CD4-positive, alpha-beta T cell treated with Interleukin-10 for 1 hour (primary cell): Measurements from ENCODE around the gene CCDC54.
"Not testable (repeated sequence)": the region's sequence is repeated elsewhere in the genome, so short reads cannot be mapped to it uniquely, and the experiment has no call there.

Experiments
- DNase-seq: peaks from one replicate; pipeline ENCODE4 v3.0.0-alpha.2; 2020

The CCDC54 gene

DNA sequence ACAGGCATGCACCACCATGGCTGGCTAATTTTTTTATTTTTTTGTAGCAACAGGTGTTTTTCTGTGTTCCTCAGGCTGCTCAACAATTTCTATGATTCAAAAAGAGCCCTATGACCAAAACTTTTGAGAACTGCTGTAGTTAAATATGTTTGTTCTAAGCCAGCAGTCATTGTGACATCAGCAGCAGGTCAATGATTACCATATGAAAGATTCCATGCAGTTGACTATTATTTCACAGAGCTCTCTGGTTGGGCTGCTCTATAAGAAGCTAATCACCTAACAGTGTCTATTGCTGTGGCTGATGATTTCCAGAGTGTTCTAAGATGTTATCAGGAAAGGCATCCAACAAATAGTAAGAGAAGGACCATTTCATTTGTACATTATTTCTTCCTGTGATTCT lies at the start of gene CCDC54:
TSS of gene CCDC54 (plus strand) at position 289 of the 400 bp plus-strand sequence. CDS start 149 bp downstream, outside the sequence.
- DNase-seq = no peak

DNA sequence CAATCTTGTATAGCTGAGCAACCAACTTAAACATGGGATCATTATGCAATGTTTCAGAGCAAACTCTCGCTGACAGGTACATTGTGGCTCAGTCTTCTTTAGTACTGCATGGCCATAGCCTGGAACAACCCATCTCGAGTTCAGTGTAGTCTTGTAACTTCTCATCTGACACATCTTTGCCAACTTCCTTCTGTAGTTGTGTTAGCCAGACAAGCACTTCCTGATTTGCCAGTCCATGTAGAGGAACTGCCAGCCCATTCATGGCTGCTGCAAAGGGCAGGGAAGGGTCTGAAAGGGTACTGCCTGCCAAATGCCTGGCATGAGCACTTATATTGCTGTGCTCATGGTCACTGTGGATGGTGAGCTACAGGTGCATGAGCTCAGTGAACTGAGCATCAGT lies 49.2 kb upstream of the CCDC54 start:
- DNase-seq = no peak

- DNase-seq = no peak
Measured at GRCh38 chr3:107329088-107329487, 48.2 kb upstream of the CCDC54 start.

GRCh38 chr3:107339690-107340089 lies 37.5 kb upstream of the CCDC54 start:
- DNase-seq = not testable (repeated sequence)

DNA sequence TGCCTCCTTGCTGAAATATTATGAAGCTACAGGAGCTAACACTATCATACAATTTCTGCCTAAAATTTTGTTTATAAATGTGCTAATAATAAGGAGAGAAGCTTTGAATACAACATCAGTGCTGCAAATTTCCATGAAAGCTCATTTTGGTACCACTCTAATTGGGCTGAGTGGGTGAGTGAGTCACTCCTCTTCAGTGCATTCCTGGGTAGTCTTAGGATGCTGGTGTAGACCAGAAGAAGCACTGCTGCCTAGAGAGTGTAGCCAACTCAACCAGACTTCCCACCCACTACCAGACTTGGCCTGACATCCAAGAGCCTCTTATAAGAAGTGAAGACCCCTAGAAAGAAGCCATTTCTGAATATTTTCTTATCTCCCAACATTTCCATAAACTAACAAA lies 32.5 kb upstream of the CCDC54 start:
- DNase-seq = no peak

GRCh38 chr3:107345822-107346405 lies 31.3 kb upstream of the CCDC54 start:
- no peak for DNase-seq

DNA sequence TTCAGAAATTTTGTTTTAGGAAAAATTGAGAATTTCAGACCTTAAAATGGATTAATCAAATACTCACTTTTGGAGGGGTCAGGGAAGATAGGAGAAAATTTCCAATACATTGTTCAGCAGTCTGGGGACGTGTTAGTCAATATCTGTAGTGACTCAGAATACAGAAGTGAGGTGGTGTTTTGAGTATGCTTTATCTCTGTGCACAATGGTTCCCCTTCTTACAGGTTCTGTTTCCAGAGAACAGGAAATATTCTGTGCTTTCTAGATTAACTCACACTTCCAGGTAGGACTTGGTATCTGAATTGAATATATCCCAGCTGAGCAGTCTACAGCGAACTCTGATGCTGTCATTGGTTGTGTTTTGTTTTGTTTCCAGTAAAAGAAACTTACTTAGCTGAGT lies 30.7 kb upstream of the CCDC54 start:
- DNase-seq = no peak

DNA sequence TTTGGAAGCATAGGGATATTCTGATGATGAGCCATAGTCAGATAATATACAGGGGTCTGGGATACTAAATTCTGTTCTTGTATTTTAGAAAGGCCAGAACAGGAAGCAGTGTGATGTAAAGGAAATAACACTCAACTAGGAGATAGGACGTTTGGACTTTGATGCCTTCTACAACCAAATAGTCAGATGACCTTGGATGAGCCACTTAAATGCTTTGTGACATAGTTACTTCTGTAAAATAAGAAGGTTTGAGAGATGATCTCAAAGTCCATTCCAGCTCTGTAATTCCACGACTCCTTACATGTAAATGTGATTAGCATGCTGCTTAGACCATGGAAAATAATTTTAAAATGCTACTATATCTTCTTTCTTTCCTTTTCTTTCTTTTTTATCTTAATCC lies 29.5 kb upstream of the CCDC54 start:
- no peak for DNase-seq

- DNase-seq = no peak
Measured at GRCh38 chr3:107356706-107357105, 20.5 kb upstream of the CCDC54 start.

GRCh38 chr3:107361633-107362032 lies 15.6 kb upstream of the CCDC54 start:
- DNase-seq = no peak

GRCh38 chr3:107365051-107365450 lies 12.2 kb upstream of the CCDC54 start:
- DNase-seq = no peak

GRCh38 chr3:107366766-107367165 lies 10.5 kb upstream of the CCDC54 start:
- no peak for DNase-seq

DNA sequence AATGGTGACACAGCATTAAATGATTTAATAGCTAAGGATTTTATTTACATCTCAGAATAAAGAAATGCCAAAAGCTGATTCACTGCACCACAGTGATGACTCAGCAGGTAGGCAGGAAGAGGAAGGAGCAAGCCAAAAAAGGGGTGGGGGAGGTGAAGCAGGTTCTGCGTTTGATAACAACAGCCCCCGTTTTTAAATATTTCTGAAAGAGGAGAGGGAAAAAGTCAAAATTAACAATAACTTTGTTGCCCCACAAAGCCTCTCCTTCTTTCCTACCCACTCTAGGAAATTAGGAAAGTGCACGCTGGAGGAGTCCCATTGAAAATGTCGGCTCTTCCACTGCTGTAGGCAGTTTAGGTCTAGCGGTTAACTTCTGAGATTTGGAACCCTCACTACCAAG lies 9.9 kb upstream of the CCDC54 start:
- no peak for DNase-seq

GRCh38 chr3:107368654-107369398 lies 8.4 kb upstream of the CCDC54 start:
- no peak for DNase-seq

DNA sequence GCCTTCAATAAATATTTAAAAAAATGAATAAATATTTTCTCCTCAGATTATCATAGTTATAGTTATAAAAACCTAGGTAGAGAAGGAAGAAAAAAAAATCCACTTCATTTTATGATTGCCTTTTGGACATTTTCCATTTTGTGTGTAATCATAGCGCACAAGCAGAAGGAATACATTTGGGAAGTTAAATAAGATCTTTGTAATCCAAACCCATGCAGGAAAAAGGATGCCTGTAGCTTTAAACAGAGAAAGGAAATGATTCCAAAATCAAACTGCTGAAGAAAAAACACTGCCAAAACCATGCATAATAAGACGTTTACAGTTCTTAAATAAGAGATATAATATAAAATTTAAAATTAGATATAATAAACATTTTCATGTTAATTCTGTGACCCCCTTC lies 7.4 kb upstream of the CCDC54 start:
- no peak for DNase-seq

GRCh38 chr3:107370907-107371306 lies 6.3 kb upstream of the CCDC54 start:
- DNase-seq = no peak

DNA sequence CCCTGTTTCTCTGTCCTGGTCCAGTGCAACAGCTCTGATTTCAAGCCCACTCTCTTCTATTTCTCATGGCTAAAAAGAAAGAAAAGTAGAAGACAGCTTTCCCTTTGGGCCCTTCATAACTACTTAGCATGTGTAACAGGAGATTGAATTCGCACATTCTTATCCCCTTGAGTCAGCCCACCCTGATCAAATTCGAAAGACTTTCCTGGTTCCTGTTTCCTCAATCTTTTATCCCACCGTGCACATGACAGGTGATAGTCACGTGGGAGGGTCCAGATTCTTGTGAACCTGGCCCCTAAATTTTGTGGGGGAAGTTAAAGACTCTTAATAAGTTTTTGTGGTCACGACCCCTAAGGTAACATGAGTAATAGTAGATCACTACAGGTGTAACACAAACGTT lies 4.7 kb upstream of the CCDC54 start:
- DNase-seq = no peak

- DNase-seq = no peak
Measured at GRCh38 chr3:107373896-107374295, 3.3 kb upstream of the CCDC54 start.

DNA sequence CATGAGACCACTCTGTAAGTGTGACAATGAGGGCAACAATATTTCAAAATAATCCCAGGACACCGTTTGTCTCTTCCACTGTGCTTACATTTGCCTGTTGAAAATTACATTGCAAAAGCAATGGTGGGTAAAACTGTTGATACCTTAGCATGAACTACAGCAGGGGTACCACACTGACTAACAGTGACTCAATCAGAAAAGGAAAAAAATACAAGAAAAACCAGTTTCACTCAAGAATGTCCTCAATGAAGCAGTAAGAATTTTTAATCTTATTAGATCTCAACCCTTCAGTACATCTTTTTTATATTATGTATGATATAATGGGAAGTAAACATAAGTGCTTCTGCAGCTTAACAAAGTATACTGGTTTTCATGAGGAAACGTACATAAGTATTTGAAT lies 1.6 kb upstream of the CCDC54 start:
- DNase-seq = no peak

- DNase-seq = no peak
Measured at GRCh38 chr3:107382631-107383030, 5.4 kb downstream of the CCDC54 start.

DNA sequence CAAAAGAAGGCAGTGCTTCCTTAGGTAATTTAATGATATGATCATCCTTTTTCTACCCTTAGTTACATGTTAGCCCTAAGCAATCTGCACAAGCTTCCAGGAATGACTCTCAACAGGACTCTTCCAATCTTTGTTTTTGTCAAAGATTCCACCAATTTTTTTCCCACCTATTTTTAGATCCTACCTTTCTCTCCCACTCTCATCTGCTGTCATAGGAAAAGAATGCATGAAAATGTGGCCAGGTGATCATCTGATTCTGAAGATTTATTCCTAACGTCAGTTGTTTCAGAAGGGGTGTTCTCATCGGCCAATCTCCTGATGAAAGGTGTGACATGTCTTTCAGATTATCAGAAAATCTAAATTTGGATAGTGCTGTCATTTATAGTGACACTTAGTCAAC lies 7.2 kb downstream of the CCDC54 start:
- no peak for DNase-seq

- no peak for DNase-seq
Measured at GRCh38 chr3:107384907-107385306, 7.7 kb downstream of the CCDC54 start.

DNA sequence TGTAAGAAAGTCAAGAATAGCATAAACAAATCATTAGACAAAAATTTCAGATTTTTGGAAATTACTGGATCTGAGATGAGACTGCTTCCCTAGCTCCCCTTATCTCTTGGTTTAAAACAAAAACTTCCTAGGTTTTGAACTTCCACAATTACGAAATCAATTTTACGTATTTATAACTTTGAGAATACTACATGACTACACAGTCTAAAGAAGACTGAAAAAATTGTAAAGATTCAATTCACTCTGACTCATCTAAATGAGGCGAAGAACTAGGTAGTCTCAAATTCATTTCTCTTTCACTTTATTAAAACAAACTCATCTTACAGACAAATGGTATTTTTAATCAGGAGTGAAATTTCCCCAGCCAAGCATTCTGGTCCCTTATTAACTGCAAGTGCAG lies 10.3 kb downstream of the CCDC54 start:
- no peak for DNase-seq

DNA sequence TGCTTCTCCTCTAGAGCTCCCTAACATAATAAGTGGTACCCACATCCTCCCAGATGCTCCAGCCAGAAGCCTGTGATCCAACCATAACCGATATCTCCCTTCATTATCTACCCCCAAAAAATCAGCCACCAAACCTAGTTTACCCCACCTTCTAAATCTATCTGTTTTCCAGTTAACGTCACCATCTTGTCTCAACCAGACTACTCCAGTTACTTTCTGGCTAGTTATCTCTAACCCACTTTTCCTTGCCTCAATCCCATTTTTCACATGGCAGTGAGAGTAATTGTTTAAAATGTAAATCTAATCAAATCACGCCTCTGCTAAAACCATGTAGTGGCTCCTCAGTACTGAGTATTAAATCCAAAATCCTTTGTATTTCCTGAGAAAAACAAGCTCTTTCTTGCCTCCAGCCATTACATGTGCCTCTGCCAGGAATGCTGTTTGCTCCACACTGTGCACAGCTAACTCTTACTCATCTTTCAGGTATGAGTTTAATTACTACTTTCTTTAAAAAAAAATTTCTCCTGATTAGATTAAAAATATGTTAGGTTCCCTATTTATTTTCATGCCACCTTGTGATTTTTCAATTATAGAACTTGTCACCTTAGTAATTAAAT lies 15.4 kb downstream of the CCDC54 start:
- no peak for DNase-seq

DNA sequence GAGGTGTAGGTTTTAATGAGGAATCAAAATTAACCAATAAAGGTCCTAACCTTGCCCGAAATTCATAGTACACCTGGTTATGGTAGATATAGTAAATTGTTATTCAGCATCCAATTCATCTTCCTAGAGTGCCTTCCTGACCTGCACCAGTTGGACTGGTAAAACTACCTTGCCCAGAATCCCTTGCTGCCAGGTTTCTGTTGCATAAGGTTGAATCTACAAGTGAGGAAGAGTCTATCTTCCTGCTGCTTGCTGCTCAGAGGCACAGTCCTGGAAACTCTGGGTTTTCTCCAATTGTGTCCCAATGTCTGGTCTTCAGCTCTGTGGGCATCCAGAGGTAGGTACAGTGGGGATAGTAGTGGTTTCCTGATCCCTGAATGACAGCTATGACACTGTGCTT lies 17.3 kb downstream of the CCDC54 start:
- DNase-seq = no peak
